GM12892 (cell line): ENCODE data around the gene ZDHHC12.

Experiments
- POLR2A ChIP-seq: IDR thresholded peaks from 2 replicates; pipeline ENCODE4 v1.6.1; 2011; ENCODE audit warnings: low read depth, low read length, control low read depth
- POLR2AphosphoS5 ChIP-seq: IDR thresholded peaks from 2 replicates; pipeline ENCODE4 v1.6.1; 2011; ENCODE audit warnings: low read depth, low read length, control low read depth
- TAF1 ChIP-seq: IDR thresholded peaks from 2 replicates; pipeline ENCODE4 v1.6.1; 2011; ENCODE audit warnings: low read depth, mild to moderate bottlenecking, control low read depth, low read length, borderline replicate concordance

DNA sequence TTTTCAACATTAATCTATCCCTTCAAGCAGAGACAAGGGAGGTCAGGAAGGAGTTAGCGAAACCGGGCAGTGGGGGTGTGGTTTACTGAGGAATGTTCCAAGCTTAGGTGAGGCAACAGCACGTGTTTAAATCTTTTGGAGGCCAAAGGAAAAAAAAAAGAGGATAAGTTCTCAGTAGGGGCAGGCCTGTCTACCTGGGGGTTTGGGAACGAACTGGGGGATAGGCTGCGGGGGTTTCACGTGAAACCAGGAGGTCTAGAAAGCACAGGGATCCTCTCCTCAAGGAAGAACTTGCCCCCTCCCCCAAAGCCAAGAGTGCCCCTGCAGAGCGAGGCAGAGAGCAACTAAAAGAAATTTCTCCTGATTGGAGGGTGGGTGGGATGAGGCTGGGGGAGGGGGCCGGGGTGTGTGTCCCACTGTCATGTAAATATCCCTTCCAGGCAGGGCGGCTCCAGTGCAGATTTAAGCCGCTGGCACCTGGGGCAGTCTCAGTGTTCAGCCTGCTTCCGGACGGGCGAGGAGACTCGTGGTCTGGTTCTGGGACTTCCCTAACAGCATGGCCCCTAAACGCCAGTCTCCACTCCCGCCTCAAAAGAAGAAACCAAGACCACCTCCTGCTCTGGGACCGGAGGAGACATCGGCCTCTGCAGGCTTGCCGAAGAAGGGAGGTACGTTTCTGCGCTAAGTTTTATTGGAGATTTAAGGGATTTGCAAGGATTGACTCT lies 40.4 kb downstream of the ZDHHC12 start:
- TF ChIP-seq POLR2AphosphoS5 (no peak; the same call in 1 of the 2 replicates), TAF1 (no peak), POLR2A (peak; percentile 61; the same call in 1 of the 2 replicates)
